Progenitor cell of endocrine pancreas (in vitro differentiated cells): Measurements from ENCODE around the gene ZBTB18. TPM values are rescaled to one million over a fixed set of nuclear protein-coding genes. Genes with fewer than 3 reads are reported as not detected.

Experiments used
- DNase-seq: peaks from one replicate; pipeline ENCODE4 v3.0.0; 2021; ENCODE audit warnings: low spot score; ENCODE audit not compliant: unreplicated experiment
- H3K27ac Mint-ChIP-seq: 2 replicates; pipeline ENCODE4 v1.8.0; 2021; ENCODE audit warnings: mild to moderate bottlenecking, moderate library complexity, mixed read lengths
- H3K27me3 Mint-ChIP-seq: 2 replicates; pipeline ENCODE4 v1.8.0; 2021; ENCODE audit warnings: mixed read lengths
- H3K36me3 Mint-ChIP-seq: 2 replicates; pipeline ENCODE4 v1.8.0; 2022; ENCODE audit warnings: mixed read lengths; ENCODE audit not compliant: insufficient read depth
- H3K4me1 Mint-ChIP-seq: 2 replicates; pipeline ENCODE4 v1.8.0; 2021; ENCODE audit warnings: low read depth, mixed read lengths
- H3K4me3 Mint-ChIP-seq: 2 replicates; pipeline ENCODE4 v1.8.0; 2021; ENCODE audit warnings: low read depth, mild to moderate bottlenecking, moderate library complexity, mixed read lengths
- H3K9me3 Mint-ChIP-seq: 2 replicates; pipeline ENCODE4 v1.8.0; 2021; ENCODE audit warnings: low read depth, mixed read lengths
- CTCF ChIP-seq: fragments of 200-600 bp; sonication (generic); IDR thresholded peaks from one replicate; pipeline ENCODE4 v1.5.0; 2021; ENCODE audit warnings: antibody characterized with exemption, mild to moderate bottlenecking; ENCODE audit not compliant: unreplicated experiment
- total RNA-seq: library from RNA; stranded (reverse); gene quantifications from 2 replicates; pipeline ENCODE4 v1.2.1, GENCODE V29; 2021

ZBTB18 gene
- total RNA-seq, 1 donor from 2014 or later = 32.3 TPM

GRCh38 chr1:244063498-244063897, 12.4 kb downstream of the ZBTB18 start:
- peaks cover 4% of the 10 kb centered on the region for H3K4me1 Mint-ChIP-seq
- H3K27me3 Mint-ChIP-seq = peaks cover 9% of the 10 kb centered on the region
- H3K4me3 Mint-ChIP-seq = no peak overlapping the region
- no peaks in the 10 kb centered on the region for H3K9me3 Mint-ChIP-seq
- H3K36me3 Mint-ChIP-seq = no peaks in the 10 kb centered on the region
- H3K27ac Mint-ChIP-seq = no peak overlapping the region
- no peak for TF ChIP-seq CTCF
- DNase-seq = no peak

GRCh38 chr1:244064621-244065020, 13.5 kb downstream of the ZBTB18 start:
- no peak for DNase-seq
- H3K27me3 Mint-ChIP-seq = peaks cover 9% of the 10 kb centered on the region
- H3K27ac Mint-ChIP-seq = no peak overlapping the region

GRCh38 chr1:244065063-244065793, 14.1 kb downstream of the ZBTB18 start:
- no peak for DNase-seq
- TF ChIP-seq CTCF = no peak
- no peaks in the 10 kb centered on the region for H3K9me3 Mint-ChIP-seq
- peaks cover 9% of the 10 kb centered on the region for H3K27me3 Mint-ChIP-seq
- H3K4me1 Mint-ChIP-seq = peaks cover 4% of the 10 kb centered on the region
- no peak overlapping the region for H3K4me3 Mint-ChIP-seq
- H3K36me3 Mint-ChIP-seq = no peaks in the 10 kb centered on the region
- no peak overlapping the region for H3K27ac Mint-ChIP-seq

More at GRCh38 chr1:244064621-244065020, 13.5 kb downstream of the ZBTB18 start:
- Mint-ChIP-seq H3K36me3 (no peaks in the 10 kb centered on the region), H3K9me3 (no peaks in the 10 kb centered on the region), H3K4me3 (no peak overlapping the region), H3K4me1 (peaks cover 4% of the 10 kb centered on the region)
- no peak for TF ChIP-seq CTCF

- no peaks in the 10 kb centered on the region for H3K36me3 Mint-ChIP-seq
- H3K4me1 Mint-ChIP-seq = peaks cover 4% of the 10 kb centered on the region
- no peak for TF ChIP-seq CTCF
- H3K27me3 Mint-ChIP-seq = peaks cover 9% of the 10 kb centered on the region
- no peaks in the 10 kb centered on the region for H3K9me3 Mint-ChIP-seq
- H3K4me3 Mint-ChIP-seq = no peak overlapping the region
- DNase-seq = no peak
- H3K27ac Mint-ChIP-seq = no peak overlapping the region
Observed at GRCh38 chr1:244065960-244066388, 14.9 kb downstream of the ZBTB18 start.

GRCh38 chr1:244066954-244067716, 16.1 kb downstream of the ZBTB18 start:
- no peak for TF ChIP-seq CTCF
- Mint-ChIP-seq H3K36me3 (no peaks in the 10 kb centered on the region), H3K9me3 (no peaks in the 10 kb centered on the region), H3K4me3 (no peak overlapping the region), H3K27me3 (peaks cover 9% of the 10 kb centered on the region), H3K27ac (no peak overlapping the region), H3K4me1 (peaks cover 4% of the 10 kb centered on the region)
- DNase-seq = no peak
